HL-60 (cell line): Measurements from ENCODE around the gene CHAC2.

Experiments
- CTCF ChIP-seq: IDR thresholded peaks from one replicate; pipeline ENCODE4 v1.5.1; 2011; ENCODE audit warnings: low read length, control low read depth, inconsistent platforms; ENCODE audit not compliant: insufficient read depth
- POLR2AphosphoS5 ChIP-seq: IDR thresholded peaks from 2 replicates; pipeline ENCODE4 v1.6.1; 2012; ENCODE audit warnings: low read depth
- SPI1 ChIP-seq: IDR thresholded peaks from 2 replicates; pipeline ENCODE4 v1.6.1; 2012; ENCODE audit warnings: low read depth, mild to moderate bottlenecking, borderline replicate concordance
- TF ChIP-seq, protein P1 (sequence below): IDR thresholded peaks from 2 replicates; pipeline ENCODE4 v1.6.1; 2012; ENCODE audit warnings: low read depth; ENCODE audit not compliant: insufficient replicate concordance

GRCh38 chr2:53780056-53780455 is 12.5 kb downstream of the CHAC2 start:
- TF ChIP-seq, protein P1, sequence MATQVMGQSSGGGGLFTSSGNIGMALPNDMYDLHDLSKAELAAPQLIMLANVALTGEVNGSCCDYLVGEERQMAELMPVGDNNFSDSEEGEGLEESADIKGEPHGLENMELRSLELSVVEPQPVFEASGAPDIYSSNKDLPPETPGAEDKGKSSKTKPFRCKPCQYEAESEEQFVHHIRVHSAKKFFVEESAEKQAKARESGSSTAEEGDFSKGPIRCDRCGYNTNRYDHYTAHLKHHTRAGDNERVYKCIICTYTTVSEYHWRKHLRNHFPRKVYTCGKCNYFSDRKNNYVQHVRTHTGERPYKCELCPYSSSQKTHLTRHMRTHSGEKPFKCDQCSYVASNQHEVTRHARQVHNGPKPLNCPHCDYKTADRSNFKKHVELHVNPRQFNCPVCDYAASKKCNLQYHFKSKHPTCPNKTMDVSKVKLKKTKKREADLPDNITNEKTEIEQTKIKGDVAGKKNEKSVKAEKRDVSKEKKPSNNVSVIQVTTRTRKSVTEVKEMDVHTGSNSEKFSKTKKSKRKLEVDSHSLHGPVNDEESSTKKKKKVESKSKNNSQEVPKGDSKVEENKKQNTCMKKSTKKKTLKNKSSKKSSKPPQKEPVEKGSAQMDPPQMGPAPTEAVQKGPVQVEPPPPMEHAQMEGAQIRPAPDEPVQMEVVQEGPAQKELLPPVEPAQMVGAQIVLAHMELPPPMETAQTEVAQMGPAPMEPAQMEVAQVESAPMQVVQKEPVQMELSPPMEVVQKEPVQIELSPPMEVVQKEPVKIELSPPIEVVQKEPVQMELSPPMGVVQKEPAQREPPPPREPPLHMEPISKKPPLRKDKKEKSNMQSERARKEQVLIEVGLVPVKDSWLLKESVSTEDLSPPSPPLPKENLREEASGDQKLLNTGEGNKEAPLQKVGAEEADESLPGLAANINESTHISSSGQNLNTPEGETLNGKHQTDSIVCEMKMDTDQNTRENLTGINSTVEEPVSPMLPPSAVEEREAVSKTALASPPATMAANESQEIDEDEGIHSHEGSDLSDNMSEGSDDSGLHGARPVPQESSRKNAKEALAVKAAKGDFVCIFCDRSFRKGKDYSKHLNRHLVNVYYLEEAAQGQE, result no peak
- no peak for TF ChIP-seq CTCF
- TF ChIP-seq POLR2AphosphoS5, result no peak
- TF ChIP-seq SPI1, result no peak
